Measurements from ENCODE around the gene FANCD2OS. TPM values are rescaled to one million over a fixed set of nuclear protein-coding genes. Genes with fewer than 3 reads are reported as not detected.
"Not testable (repeated sequence)": the region's sequence is repeated elsewhere in the genome, so short reads cannot be mapped to it uniquely, and the experiment has no call there.

FANCD2OS gene
- total and polyA plus RNA-seq, 8 donors = not detected

DNA sequence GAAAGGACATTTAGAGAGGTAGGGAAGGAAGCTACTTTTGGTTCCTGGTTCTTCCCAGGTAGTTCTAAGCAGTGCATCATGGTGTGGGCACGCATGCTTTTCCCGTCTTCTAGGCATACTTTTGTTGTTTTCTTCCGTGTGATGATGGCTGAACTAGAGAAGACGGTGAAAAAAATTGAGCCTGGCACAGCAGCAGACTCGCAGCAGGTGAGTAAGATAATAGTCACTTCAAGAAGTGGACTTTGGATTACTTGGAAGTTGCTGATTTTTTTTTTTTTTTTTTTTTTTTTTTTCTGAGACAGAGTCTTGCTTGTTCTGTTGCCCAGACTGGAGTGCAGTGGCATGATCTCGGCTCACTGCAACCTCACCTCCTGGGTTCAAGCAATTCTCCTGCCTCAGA is 17.9 kb downstream of the FANCD2OS start:
- Histone ChIP-seq H3K4me3 (no peak overlapping the region), H3K4me1 (no peaks in the 10 kb centered on the region), H3K9me3 (no peaks in the 10 kb centered on the region), H3K27me3 (no peaks in the 10 kb centered on the region), H3K27ac (no peak overlapping the region), H3K36me3 (no peaks in the 10 kb centered on the region)
- DNase-seq = peak in 1 of 6 donors; percentile 17
- no peak for TF ChIP-seq CTCF (IDR thresholded peaks at IDR 0.05)
- intact Hi-C loops (cut with DNase I) = no loop called here
- peak; percentile 59 to 76 (median 75) for ATAC-seq
- 42 to 48% methylated on average over 6 of the region's 6 CpGs for WGBS, 2 donors
- no peak for FAIRE-seq

GRCh38 chr3:10088256-10088655 is 19.8 kb downstream of the FANCD2OS start:
- no peak overlapping the region for H3K4me3 ChIP-seq
- H3K36me3 ChIP-seq = no peaks in the 10 kb centered on the region
- intact Hi-C loops (cut with DNase I) = no loop called here
- no peaks in the 10 kb centered on the region for H3K9me3 ChIP-seq
- H3K4me1 ChIP-seq = no peaks in the 10 kb centered on the region
- WGBS, 2 donors = 77 to 83% methylated on average over 4 of the region's 4 CpGs
- no peak overlapping the region for H3K27ac ChIP-seq
- no peak for FAIRE-seq
- no peak for TF ChIP-seq CTCF (IDR thresholded peaks at IDR 0.05)
- ATAC-seq = no peak
- no peak for DNase-seq
- no peaks in the 10 kb centered on the region for H3K27me3 ChIP-seq

DNA sequence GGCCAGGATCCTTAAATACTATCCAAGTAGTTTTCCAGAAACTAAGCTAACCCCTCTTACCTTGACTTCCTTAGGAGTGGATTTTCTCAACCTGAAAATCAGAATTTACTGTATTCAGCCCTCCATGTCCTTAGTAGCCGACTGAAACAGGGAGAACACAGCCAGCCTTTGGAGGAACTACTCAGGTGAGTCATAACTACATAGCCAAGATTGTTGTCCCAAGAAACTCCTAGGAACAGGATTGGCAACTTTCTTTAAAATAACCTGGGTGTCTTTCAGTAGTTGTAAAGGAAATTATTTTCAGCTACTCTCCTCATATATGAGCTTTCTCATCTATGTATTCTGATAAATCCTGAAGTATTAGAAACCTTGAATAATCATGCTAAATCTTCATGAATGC is 22.3 kb downstream of the FANCD2OS start:
- Histone ChIP-seq H3K36me3 (no peaks in the 10 kb centered on the region), H3K27me3 (no peaks in the 10 kb centered on the region), H3K4me1 (no peaks in the 10 kb centered on the region), H3K9me3 (no peaks in the 10 kb centered on the region), H3K27ac (no peak overlapping the region), H3K4me3 (no peak overlapping the region)
- ATAC-seq = no peak
- no peak for DNase-seq
- TF ChIP-seq CTCF (IDR thresholded peaks at IDR 0.05) = no peak
- WGBS, 2 donors = 86 to 96% methylated on average over 1 of the region's 1 CpG
- FAIRE-seq = no peak
- intact Hi-C loops (cut with DNase I) = no loop called here

- no peak for FAIRE-seq
- H3K27ac ChIP-seq = no peak overlapping the region
- no peak for DNase-seq
- H3K4me3 ChIP-seq = no peak overlapping the region
- H3K36me3 ChIP-seq = no peaks in the 10 kb centered on the region
- no peaks in the 10 kb centered on the region for H3K4me1 ChIP-seq
- WGBS, 2 donors = 95 to 97% methylated on average over 4 of the region's 4 CpGs
- intact Hi-C loops (cut with DNase I) = no loop called here
- TF ChIP-seq CTCF (IDR thresholded peaks at IDR 0.05) = no peak
- no peak for ATAC-seq
- no peaks in the 10 kb centered on the region for H3K27me3 ChIP-seq
- no peaks in the 10 kb centered on the region for H3K9me3 ChIP-seq
These were observed 26.2 kb downstream of the FANCD2OS start for GRCh38 chr3:10081871-10082270.

GRCh38 chr3:10074666-10075065 is 33.4 kb downstream of the FANCD2OS start:
- Histone ChIP-seq H3K9me3 (no peaks in the 10 kb centered on the region), H3K4me1 (no peaks in the 10 kb centered on the region), H3K4me3 (no peak overlapping the region), H3K27me3 (no peaks in the 10 kb centered on the region), H3K36me3 (no peaks in the 10 kb centered on the region), H3K27ac (no peak overlapping the region)
- ATAC-seq = no peak
- no peak for TF ChIP-seq CTCF (IDR thresholded peaks at IDR 0.05)
- FAIRE-seq = no peak
- DNase-seq = no peak
- intact Hi-C loops (cut with DNase I) = no loop called here

DNA sequence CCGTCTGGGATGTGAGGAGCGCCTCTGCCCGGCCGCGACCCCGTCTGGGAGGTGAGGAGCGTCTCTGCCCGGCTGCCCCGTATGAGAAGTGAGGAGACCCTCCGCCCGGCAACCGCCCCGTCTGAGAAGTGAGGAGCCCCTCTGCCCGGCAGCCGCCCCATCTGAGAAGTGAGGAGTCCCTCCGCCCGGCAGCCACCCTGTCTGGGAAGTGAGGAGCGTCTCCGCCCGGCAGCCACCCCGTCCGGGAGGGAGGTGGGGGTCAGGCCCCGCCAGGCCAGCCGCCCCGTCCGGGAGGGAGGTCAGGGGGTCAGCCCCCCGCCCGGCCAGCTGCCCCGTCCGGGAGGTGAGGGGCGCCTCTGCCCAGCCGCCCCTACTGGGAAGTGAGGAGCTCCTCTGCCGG is 38.0 kb downstream of the FANCD2OS start:
- intact Hi-C loops (cut with DNase I); H3K9me3 ChIP-seq; FAIRE-seq; H3K36me3 ChIP-seq; H3K27me3 ChIP-seq; H3K4me1 ChIP-seq; H3K4me3 ChIP-seq; ATAC-seq; H3K27ac ChIP-seq: not testable (repeated sequence)
- peak in 1 of 6 donors; percentile 56 for DNase-seq
- 95% methylated on average over 22 to 32 of the region's 33 CpGs for WGBS, 2 donors
